ENCODE results near the gene ABHD5. TPM values are rescaled to one million over a fixed set of nuclear protein-coding genes. Genes with fewer than 3 reads are reported as not detected.
"Not testable (repeated sequence)": the region's sequence is repeated elsewhere in the genome, so short reads cannot be mapped to it uniquely, and the experiment has no call there.

ABHD5 gene
- total RNA-seq (2014; rRNA removed; shearing (Covaris generic)): 32.7 and 33.7 TPM in 2 replicates
- polyA plus RNA-seq (2015; cell fraction: cytosol; rRNA removed): 24.0 and 26.1 TPM in 2 replicates
- polyA plus RNA-seq (2015; cell fraction: nucleus; rRNA removed): 23.1 and 23.8 TPM in 2 replicates

- DNase-seq (ENCODE audit: low read depth): peak; percentile 94
Measured at GRCh38 chr3:43690400-43691119, at the start of gene ABHD5. Gene ABHD5, plus strand, starts transcription at chr3:43690938. Its CDS starts 55 bp downstream, at chr3:43690993.

DNA sequence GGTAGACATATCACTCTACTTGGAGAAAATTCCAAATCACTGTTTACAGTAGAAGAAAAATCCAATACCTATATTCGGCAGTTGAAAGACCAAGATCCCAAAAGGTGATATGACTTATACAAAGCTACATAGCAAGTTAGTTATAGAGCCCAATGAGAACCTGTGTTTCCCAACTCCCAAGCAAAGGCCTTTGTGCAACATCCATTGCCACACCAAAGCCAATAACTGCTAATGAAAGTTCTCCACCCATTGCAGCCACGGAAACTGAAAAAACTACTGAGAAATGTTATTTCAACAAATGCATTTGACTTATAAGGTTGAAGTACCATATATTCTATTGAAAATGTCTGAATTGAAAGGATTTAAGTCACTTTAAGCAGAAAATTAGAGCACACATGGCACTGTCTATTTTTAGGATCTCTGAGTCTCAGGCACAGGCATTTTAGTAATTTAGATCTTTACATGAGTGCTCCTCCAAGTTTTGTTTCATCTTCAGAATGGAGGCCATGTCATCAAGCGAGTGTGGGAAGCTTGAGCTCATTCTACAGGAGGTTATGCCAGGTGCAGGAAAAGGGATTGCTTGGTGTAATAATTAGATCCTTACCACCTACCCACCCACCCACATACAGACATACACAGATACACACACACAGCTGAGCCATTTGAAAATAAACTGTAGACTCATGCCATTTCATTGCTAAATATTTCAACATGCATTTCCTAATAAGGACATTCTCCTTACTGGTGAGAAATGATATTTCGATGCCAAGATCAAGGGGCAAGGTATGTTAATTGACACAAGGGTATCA is 49.2 kb upstream of the ABHD5 start:
- DNase-seq (ENCODE audit: low read depth): no peak

- no peak for DNase-seq (ENCODE audit: low read depth)
Measured at GRCh38 chr3:43644443-43644842, 46.3 kb upstream of the ABHD5 start.

DNA sequence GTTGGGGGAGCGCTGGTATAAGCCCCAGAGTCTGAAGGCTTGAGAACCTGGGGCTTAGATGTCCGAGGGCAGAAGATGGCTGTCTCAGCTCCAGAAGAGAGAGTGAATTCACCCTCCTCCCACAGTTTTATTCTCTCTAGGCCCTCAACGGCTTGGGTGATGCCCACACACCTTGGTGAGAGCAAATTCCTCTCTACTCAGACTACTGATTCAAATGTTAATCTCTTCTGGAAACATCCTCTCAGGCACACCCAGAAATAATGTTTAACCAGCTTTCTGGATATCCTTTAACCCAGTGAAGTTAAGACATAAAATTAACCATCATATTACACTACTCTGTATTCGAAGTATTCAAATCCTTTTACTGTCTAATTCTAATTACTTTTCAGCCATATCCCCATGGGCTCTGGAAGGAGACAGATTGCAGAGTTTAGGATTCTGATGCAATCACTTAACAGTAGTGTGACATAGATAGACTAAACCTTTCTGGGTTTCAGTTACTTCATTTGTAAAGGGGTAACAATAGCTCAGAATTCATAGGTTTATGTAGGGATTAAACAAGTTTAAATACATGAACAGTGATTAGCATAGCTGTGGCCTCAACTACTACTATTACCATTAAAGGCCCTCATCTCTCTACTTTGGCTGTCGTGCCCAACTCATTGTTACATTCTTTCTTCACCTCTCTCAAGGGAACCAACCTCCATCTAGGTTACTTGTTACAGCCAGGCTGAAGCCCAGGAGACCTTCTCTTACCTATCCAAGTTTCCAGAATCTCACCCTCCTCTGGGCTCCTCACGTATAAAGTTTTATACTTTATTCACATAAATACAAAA is 43.2 kb upstream of the ABHD5 start:
- DNase-seq (ENCODE audit: low read depth): no peak

- DNase-seq (ENCODE audit: low read depth): no peak
Measured at GRCh38 chr3:43648957-43649356, 41.8 kb upstream of the ABHD5 start.

DNA sequence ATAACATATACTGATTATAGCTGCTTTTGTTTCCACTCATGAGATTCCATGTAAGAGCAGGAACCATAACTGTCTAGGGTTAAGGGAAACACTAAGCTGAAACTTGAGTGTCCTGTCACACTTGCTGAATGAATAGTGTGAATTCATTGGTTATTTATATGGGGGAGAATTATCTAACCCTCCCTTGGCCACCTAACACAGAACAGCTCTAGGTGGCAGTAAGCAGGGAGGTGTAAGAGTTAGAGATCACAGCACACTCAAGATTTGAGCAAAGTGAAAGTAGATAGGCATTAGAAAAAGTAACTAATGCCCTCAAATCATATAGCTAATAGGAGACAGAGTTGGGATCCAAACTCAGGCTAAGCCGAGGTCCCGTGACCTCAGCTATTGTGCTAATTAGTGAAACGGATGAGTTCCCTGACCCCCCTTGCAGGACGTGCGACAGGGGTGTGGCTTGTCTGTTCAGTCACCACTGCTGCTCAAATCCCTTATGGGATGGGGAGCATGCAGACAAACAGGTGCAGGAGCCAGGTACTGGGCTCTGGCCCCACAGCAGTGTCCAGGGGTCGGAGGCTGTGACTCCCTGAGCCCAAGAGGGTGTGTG is 41.3 kb upstream of the ABHD5 start:
- no peak for DNase-seq (ENCODE audit: low read depth)

DNA sequence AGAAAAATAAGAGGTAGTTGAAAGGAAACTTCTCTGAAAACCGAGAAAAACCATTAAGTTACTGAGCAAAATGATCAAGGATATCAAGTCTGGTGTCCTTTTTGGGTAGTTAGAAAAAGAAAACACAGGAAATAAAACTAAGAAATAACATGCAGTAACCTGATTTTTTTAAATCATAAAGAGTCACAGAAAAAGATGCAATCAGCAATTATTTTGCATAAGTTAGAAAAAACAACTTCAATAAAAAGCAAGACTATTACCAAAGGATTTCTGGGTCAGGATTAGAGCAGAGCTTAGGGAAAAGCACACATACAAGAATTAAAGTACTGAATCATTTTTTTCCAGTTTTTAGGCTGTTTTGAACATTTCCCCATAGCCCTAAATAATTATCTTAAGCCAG is 40.4 kb upstream of the ABHD5 start:
- DNase-seq (ENCODE audit: low read depth): no peak

- DNase-seq (ENCODE audit: low read depth): not testable (repeated sequence)
Measured at GRCh38 chr3:43656390-43656789, 34.3 kb upstream of the ABHD5 start.

DNA sequence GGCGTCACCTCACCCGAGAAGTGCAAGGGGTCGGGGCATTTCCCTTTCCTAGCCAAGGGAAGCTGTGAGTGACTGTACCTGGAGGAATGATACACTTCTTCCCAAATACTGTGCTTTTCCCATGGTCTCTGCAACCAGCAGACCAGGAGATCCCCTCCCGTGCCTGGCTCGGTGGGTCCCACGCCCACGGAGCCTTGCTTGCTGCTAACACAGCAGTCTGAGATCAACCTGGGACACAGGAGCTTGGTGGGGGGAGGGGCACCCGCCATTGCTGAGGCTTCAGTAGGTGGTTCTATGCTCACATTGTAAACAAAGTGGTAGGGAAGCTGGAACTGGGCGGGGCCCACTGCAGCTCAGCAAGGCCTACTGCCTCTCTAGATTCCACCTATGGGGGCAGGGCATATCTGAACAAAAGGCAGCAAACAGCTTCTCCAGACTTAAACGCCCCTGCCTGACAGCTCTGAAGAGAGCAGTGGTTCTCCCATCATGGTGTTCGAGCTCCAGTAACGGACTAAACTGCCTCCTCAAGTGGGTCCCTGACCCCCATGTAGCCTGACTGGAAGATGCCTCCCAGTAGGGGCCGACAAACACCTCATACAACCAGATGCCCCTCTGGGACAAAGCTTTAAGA is 31.4 kb upstream of the ABHD5 start:
- no peak for DNase-seq (ENCODE audit: low read depth)

- DNase-seq (ENCODE audit: low read depth): not testable (repeated sequence)
Measured at GRCh38 chr3:43661376-43661775, 29.4 kb upstream of the ABHD5 start.

GRCh38 chr3:43665011-43665410 is 25.7 kb upstream of the ABHD5 start:
- not testable (repeated sequence) for DNase-seq (ENCODE audit: low read depth)

- no peak for DNase-seq (ENCODE audit: low read depth)
Measured at GRCh38 chr3:43670635-43671522, 19.9 kb upstream of the ABHD5 start.

DNA sequence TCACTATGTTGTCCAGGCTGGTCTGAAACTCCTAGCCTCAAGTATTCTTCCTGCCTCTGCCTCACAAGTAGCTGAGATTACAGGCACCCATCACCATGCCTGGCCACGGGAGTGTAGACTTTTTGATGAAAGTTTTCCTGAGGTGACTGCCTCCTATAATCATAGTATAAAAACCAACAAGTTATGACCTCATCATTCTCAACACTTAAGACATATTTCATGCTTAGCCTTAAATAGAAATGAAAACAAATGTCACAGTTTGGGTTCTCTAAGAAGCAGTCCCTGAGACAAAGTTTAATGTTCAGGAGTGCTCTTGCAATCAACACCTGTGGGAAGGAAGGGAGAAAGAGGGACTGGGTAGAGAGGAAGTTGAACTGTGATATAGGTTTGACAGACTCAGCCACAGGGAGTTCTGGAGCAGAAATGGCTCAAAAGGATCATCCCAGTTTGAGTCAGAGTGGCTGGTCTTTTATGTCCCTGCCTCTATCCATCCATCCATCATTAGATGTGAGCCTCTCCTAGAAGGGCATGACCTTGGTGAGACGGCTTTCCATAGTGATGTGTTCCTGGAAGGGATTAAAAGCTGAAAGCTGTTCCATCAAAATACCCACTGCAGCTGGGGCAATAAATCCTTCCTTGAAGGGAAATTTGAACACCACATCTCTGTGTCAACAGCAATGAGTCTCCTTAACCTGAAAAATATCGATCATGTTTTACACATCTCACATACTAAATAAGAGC is 16.2 kb upstream of the ABHD5 start:
- DNase-seq (ENCODE audit: low read depth): no peak

DNA sequence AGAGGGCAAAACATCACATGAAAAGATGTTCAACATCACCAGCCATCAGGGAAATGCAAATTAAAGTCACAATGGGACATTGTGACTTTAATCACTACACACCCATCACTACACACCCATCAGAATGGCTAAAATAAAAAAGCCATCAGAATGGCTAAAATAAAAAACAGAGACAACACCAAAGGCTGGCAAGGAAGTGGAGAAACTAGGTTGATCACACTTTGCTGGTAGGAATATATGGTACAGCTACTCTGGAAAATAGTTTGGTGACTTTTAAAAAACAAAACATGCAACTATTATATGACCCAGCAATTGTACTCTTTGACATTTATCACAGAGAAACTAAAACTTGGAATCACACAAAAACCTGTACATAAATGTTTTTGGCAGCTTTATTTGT is 15.1 kb upstream of the ABHD5 start:
- DNase-seq (ENCODE audit: low read depth): no peak

DNA sequence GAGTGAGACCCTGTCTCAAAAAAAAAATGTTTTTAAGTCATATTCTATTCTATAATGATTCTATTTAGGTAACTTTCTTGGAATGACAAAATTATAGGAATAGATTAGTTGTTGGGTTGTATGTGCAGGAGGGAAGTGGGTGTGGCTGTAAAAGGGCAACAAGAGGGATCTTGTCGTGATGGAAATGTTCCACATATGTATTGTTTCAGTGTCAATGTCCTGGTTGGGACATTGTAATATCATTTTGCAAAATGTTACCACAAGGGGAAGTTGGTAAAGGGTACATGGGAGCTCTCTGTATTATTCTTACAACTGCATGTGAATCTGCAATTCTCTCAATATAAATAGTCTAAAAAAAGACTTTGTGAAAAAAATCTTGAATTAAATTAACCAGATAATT is 14.3 kb upstream of the ABHD5 start:
- DNase-seq (ENCODE audit: low read depth): no peak

- DNase-seq (ENCODE audit: low read depth): not testable (repeated sequence)
Measured at GRCh38 chr3:43678375-43678774, 12.4 kb upstream of the ABHD5 start.

DNA sequence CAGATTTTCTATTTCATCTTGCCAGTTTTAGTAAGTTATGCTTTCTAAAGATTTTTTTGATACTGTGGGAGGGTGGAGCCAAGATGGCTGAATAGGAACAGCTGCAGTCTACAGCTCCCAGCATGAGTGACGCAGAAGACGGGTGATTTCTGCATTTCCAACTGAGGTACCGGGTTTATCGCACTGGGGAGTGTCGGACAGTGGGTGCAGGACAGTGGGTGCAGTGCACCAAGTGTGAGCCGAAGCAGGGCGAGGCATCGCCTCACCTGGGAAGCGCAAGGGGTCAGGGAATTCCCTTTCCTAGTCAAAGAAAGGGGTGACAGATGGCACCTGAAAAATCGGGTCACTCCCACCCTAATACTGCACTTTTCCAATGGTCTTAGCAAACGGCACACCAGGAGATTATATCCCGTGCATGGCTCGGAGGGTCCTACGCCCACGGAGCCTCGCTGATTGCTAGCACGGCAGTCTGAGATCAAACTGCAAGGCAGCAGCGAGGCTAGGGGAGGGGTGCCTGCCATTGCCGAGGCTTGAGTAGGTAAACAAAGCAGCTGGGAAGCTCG is 11.8 kb upstream of the ABHD5 start:
- DNase-seq (ENCODE audit: low read depth): not testable (repeated sequence)

GRCh38 chr3:43680857-43681256 is 9.9 kb upstream of the ABHD5 start:
- DNase-seq (ENCODE audit: low read depth): not testable (repeated sequence)

- DNase-seq (ENCODE audit: low read depth): no peak
Measured at GRCh38 chr3:43684944-43685343, 5.8 kb upstream of the ABHD5 start.
